Measurements from ENCODE around the gene ZDHHC4.

ZDHHC4 gene

GRCh38 chr7:6613706-6614105 lies 36.5 kb downstream of the ZDHHC4 start:
- no peak overlapping the region for H3K27ac ChIP-seq
- no peak for TF ChIP-seq ZFX (IDR thresholded peaks at IDR 0.05; ENCODE audit: borderline replicate concordance)
- no peak for TF ChIP-seq CTCF (IDR thresholded peaks at IDR 0.05)

GRCh38 chr7:6614953-6615722 lies 37.9 kb downstream of the ZDHHC4 start, which contains the start of gene ZNF853:
Gene ZNF853 (plus strand): TSS chr7:6615610. CDS start chr7:6616175, 565 bp downstream.
- TF ChIP-seq CTCF (IDR thresholded peaks at IDR 0.05) (no peak), ZFX (IDR thresholded peaks at IDR 0.05; ENCODE audit: borderline replicate concordance) (no peak)
- H3K27ac ChIP-seq = no peak within 1 kb of the TSS

GRCh38 chr7:6615723-6616555 lies 38.7 kb downstream of the ZDHHC4 start:
- H3K27ac ChIP-seq = no peak overlapping the region

GRCh38 chr7:6616854-6617643 lies 39.8 kb downstream of the ZDHHC4 start:
- no peak overlapping the region for H3K27ac ChIP-seq
- TF ChIP-seq ZFX (IDR thresholded peaks at IDR 0.05; ENCODE audit: borderline replicate concordance) (no peak), CTCF (IDR thresholded peaks at IDR 0.05) (no peak)

More at GRCh38 chr7:6615723-6616555, 38.7 kb downstream of the ZDHHC4 start:
- TF ChIP-seq CTCF (IDR thresholded peaks at IDR 0.05) = no peak
- TF ChIP-seq ZFX (IDR thresholded peaks at IDR 0.05; ENCODE audit: borderline replicate concordance) = no peak

GRCh38 chr7:6618621-6619020 lies 41.4 kb downstream of the ZDHHC4 start:
- no peak overlapping the region for H3K27ac ChIP-seq
- no peak for TF ChIP-seq ZFX (IDR thresholded peaks at IDR 0.05; ENCODE audit: borderline replicate concordance)
- no peak for TF ChIP-seq CTCF (IDR thresholded peaks at IDR 0.05)

GRCh38 chr7:6619961-6620360 lies 42.7 kb downstream of the ZDHHC4 start:
- no peak overlapping the region for H3K27ac ChIP-seq
- TF ChIP-seq ZFX (IDR thresholded peaks at IDR 0.05; ENCODE audit: borderline replicate concordance) = no peak
- no peak for TF ChIP-seq CTCF (IDR thresholded peaks at IDR 0.05)

All from 22Rv1 (cell line).